Left cardiac atrium (tissue), 4 donors: Measurements from ENCODE around the gene ADNP2. TPM values are rescaled to one million over a fixed set of nuclear protein-coding genes. Genes with fewer than 3 reads are reported as not detected.

Experiments
- ATAC-seq, 2 donors: fragments of 200-7000 bp; cut with Tn5 transposase; one replicate each; pipeline ENCODE4 v1.9.1; 2020; ENCODE audit warnings: mild to moderate bottlenecking in 2 of 2, moderate library complexity in 2 of 2
- DNase-seq: peaks from one replicate; pipeline ENCODE4 v3.0.0-alpha.2; 2020
- intact Hi-C, 2 donors: fragments of 100-400 bp; cut with DNase I; formaldehyde crosslinking; loops; one replicate each; pipeline versions ENCODE4 v1.14.1 to v1.15.1; 2022 to 2023
- total RNA-seq, 2 donors: library from RNA; stranded (reverse); fragmentation: NEBNext Ultra II Directional; extraction: Animal tissue kit (Norgen Biotek cat#: 25700); gene quantifications; one replicate each; pipeline ENCODE4 v1.2.1, GENCODE V29; 2021
- donor health status: DM: no; HTN: yes; CAD: no.
- donor health status: DM: no; HTN: yes; CAD: no; lungs with severe emphysema.
- donor health status: DM: yes; HTN: yes; CAD: no.
- donor health status: Dilated cardiomyopathy.

Gene ADNP2
- total RNA-seq, 2 donors from 2014 or later, result 10.0 to 13.7 TPM

DNA sequence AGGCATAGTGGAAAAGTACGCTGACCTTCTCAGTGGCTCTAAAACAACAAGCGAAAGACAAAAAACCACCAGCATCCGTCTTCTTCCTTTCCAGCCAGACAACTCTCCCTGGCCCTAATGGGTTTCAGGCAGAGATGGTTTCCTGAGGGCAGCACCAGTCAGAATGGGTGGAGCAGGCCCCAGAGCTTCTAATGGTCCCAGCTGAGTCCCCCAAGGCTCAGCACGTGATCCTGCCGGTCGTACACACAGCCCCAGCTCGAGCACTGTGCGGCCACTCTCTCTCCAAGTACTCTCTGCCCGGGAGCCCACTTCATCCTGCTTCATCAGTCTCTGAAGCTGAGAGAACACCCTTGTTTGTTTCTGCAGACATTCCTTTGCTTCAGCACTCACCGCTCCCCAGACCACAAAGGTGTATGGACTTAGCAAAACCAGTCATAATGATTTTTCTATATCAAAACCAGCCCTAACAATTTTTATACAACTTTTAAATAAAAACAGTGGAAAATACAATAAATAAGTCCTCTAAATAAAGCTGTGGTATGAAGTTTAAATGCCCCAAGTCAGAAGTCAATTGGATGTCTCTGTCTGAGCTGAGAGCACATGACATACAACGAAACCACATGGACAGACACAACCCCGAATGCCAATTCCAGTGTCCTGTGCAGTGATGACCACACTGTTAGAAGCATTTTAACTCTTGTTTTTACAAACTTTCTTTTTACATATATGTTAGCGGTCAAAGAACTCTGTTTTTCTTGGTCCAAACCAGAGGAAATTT is 74.4 kb downstream of the ADNP2 start:
- DNase-seq (no peak), ATAC-seq (no peak)
- intact Hi-C loops, result no loop called here

DNA sequence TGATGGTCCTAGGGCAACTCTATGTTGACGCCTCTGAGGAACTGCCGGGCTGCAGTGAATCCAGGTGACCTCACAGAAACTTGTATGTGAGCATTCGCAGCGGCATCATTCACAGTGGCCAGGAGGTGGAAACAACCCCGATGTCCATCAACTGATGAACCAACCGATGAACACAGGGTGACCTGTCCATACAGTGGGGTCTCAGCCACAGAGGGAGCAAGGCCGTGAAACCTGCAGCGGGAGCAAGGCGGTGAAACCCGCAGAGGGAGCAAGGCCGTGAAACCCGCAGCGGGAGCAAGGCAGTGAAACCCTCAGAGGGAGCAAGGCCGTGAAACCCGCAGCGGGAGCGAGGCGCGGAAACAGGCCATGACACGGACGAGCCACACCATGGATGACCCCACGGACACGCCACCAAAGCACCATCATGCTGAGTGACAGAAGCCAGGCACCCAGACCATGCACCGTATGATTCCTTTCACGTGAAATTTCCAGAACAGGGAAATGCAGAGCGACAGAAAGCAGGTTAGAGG is 75.2 kb downstream of the ADNP2 start:
- intact Hi-C loops, result no loop called here
- no peak for DNase-seq
- ATAC-seq, result no peak

DNA sequence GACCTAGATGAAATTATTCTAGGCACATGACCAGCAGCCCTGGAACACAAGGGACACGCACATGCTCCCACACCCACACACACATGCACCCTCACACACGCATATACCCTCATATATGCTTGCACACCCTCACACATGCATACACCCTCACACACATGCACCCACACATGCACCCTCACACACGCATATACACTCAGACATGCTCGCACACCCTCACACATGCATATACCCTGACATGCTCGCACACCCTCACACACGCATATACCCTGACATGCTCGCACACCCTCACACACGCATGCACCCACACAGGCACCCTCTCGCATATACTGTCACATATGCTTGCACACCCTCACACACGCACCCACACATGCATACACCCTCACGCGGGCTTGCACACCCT is 76.5 kb downstream of the ADNP2 start:
- ATAC-seq, result no peak
- intact Hi-C loops, result no loop called here

DNA sequence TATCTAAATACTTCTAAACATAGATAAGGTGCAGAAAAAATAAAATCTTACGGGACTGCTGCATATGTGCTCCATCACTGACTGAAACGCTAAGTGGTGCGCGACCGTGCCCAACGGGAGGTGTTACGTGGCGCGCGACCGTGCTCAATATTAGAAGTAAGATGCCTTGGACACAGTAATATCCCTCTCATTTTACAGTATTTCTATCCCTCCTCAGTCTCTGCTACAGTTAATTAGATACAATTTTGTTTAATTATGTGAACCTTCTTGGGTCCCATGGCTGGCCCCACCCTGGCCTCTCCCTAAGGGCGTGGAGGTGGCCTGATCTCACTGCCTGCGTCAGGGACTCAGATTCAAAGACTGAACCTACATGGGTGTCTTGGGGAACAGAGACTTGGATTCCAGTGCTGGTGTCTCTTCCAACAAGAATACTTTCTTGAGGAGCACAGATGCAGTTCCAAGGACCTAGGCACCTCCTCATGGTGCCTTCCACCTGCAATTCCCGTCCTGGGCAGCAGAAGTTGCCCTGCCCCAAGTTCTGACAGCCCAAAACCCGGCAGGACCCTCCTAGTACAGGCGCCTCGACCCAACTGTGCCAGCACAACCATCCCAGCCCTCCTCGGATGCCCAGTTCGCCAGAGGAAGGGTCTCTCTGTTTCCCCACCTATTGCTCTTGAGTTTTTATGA is 79.0 kb downstream of the ADNP2 start:
- DNase-seq (no peak), ATAC-seq (no peak)
- intact Hi-C loops, result no loop called here

More for the DNA sequence above, 76.5 kb downstream of the ADNP2 start:
- DNase-seq, result no peak

DNA sequence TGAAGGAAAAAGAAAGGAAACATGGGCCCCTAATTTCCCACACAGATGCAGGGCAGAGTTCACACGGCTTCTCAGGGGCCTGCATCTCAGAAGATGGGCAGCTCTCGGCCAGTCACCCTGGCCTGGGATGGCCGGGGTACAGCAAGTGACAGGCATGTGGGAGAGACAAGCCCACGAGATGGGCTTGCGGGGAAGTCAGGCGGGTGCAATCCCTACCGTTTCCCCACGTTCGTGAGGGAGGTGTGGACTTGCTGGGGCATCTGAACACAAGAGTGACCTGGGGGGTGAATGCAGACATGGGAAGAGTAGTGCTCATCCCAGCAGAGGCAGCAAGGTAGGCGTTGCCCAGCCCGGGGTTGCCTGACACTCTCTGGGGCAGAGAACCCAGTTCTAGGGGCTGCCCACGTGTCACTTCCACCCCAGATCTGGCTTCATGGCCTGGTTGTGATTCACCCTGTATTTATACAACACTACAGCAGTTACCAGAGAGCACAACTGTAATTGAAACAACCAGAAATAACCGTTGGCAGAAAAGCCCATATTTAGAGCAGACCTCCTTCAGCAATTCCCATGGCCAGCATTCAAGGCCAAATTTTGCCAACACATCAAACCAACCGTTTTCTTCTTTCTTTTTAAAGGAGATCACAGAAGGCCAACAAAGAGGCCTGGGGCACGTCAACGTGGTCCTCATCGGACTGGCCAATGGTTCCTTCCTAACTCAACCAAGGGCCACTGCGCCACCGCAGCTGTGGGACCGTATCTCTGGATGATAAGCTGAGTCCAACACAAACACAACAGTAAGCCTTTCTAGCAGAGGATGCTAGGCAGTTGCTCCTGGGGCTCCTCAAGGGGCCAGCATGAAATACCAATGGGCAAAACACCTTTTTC is 79.8 kb downstream of the ADNP2 start:
- DNase-seq (no peak), ATAC-seq (no peak)
- intact Hi-C loops, result no loop called here

DNA sequence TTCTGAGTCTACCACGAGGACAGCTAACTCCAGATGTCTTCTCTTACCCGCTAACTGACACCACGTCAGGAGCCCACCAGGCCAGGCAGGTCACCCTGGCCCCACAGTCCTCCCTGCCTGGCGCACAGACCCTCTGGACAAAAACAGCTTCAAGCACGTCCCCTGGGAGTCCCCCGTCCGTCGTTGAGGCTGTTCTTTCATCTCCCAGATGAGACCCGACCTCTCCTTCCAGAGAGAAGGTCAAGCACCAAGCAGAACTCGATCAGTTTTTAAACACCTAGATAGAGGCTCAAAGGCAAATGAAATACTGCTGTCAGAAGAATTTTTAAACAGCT is 80.4 kb downstream of the ADNP2 start:
- DNase-seq, result no peak
- intact Hi-C loops, result no loop called here
- ATAC-seq, result no peak

Other genes with a start within 250 kb of the ADNP2 start
- 10 to 100 TPM; 31.5 to 31.9 TPM for gene SLC66A2, start 157.6 kb upstream of the ADNP2 start, total RNA-seq
- gene HSBP1L1, start 144.6 kb upstream of the ADNP2 start, total RNA-seq, result 1 to 10 TPM; 9.4 TPM
- 100 to 1,000 TPM in 1 of 2 donors, 10 to 100 TPM in 1; 92.0 to 114 TPM for gene TXNL4A, start 120.7 kb upstream of the ADNP2 start, total RNA-seq
- 10 to 100 TPM; 14.3 to 16.1 TPM for gene RBFA, start 74.8 kb upstream of the ADNP2 start, total RNA-seq
- 1 to 10 TPM; 3.9 to 4.1 TPM for gene PARD6G, start 138.3 kb downstream of the ADNP2 start, total RNA-seq